GM19455 (cell line): ENCODE data around the gene RPS6KA2.

Experiments used
- ATAC-seq: cut with Tn5 transposase; IDR thresholded peaks from one replicate; pipeline ENCODE4 v1.9.1; 2021; ENCODE audit not compliant: unreplicated experiment

RPS6KA2 gene

DNA sequence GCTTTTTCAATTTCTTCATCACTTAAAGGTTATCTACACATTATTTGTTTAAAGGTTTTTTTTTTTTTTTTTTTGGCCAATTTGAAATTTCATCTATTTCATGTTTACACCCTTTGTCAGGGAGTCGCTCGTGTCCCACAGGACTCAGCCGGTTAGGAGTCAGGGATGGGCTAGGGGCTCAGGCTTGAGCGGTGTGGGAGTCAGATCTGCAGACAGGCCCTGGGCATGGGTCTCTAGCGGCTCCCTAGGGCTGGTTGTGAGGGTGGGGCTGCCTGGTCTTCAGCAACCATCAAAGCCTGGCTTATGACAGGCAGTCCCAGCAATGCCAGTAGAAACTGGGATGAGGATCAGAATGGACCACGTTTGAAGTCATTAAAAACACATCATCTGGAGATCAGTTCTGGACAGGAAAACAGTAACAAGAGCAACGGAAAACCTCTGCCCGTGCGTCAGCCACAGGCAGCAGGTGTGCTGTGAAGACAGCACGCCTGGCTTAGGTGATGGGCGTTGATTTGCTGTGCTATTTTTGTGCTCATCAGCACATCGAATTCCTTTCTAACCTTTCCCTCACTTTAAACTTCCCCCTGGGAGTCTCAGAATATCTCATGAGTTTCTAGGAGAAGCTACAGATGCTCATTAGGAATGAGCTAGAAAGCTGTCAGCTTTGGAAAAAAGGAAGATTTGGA, 153.0 kb downstream of the RPS6KA2 start:
- ATAC-seq = no peak

DNA sequence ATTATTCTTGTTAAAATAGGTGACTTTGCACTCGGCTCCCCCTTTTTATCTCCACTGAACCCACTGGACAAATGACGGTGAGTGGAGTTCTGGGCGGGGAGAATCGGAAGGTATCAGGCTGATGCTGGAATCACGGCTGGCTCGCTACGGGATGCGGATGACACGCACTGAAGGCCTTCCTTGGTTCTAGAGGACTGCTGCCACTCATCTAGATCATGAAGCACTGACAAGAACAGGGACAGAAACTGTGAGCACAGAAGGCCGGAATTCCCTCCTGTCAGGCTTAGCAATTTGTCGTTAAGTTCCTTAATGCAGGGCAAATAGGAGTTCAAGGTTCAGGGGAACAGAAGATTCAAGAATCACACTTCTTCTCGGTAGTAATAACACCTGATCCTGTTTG, 154.4 kb downstream of the RPS6KA2 start:
- ATAC-seq = no peak

DNA sequence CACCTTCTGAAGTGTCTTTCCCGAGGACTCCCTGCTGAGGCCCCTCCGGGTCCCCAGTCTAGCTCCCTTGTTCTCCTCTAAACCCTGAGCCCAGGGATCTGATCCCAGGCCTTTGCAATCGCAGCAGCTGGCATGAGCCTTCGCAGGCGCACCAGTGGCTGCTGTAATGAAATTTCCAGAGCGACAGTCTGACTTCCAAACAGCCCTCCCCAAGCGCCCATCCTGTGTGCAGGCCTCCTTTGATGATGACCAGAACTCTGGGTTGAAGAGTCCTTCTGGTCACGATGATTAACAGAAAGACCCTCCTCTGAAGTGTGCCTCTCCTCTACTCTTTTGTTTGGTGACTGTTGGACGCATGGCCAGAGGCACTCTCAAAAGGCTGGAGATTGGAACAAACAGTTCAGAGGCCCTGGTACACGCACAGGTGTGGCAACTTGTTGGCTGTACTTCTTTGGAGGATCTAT, 155.2 kb downstream of the RPS6KA2 start:
- ATAC-seq = no peak

DNA sequence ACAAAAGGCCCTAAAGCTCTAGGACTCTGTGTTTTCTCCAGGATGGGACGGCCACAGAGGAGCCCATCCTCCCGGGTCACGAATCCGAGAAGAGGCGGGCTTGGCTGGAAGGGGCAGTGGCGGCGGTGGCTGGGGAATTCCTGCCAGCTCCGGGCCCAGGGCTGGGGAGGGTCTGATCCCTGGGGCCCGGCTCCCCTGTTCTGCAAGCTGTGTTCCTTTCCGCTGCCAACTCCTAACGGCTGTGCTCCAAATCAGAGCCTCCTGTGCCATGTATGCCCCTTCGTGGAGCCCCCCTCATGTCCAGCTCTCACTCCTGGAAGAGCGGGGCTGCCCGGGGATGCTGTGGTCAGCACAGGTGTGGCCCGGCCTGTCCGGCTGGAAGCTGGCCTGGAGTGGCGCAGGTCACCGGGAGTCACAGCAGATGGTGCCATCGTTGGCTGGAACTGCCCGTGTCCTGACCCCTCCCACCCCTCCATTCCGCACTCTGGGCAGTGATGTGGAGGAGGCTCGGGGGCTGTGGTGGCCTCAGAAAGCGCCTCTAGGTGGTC, 156.1 kb downstream of the RPS6KA2 start:
- ATAC-seq = no peak

DNA sequence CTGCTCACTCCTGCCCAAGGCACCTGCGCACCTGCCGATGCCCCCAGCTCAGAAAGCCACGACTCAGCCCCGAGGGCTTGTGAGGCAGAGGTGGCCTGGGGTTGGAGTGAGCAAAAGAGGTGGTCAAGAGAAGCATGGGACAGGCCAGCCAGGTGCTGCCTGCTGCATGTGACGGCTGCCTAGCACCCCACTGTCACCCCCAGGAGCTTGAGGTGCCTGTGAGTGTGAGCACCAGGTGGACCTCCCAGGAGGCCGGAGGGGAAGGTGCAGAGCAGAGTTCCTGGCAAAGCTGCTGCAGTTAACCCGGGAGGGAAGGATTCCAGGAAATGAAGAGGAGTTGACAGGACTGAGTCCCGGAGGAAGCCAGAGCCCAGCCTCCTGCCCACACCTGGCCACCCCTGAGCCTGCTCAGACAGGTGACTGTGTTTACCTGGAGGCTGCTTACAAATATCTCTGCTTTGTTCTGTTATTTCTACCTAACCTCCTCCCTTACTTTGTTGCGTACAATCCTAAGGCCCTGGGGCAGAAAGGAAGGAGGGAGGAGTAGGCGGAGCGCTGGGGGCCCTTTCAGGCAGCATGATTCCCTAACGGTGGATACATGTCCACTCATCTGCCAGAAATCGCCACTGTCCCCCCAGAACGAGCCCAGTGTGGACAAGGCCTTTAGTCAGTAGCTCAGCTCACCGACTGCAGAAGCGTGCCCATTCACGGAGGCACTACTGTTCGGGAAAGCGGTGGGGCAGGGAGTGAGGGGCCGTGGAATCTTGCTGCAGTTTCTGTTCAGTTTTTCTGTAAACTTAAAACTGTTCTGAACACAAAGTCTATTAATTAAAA, 156.8 kb downstream of the RPS6KA2 start:
- no peak for ATAC-seq

DNA sequence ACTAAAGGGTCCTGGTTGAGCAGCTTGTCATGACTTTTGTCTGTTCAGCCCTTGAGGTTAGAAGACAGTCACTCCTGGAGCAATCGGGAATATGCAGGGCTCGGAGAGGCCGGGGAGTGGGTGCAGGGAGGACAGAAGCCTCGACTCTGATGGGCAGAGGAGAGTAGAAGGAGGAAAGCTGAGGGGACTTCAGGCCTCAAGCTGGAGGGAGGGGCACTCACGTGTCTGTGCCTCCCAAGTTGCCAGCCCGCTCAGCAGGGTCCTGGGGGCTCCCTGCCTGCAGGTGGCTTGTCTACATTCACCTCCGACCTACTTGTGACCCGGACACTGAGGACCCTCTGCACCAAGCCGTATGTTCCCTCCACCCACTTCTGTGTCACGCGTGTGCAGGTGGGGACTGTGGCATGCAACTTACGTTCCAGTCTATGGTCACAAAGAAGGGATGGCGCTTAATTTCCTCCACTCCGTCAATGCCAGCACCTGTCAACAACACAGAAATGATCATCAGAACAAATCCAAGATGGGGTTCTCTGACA, 157.6 kb downstream of the RPS6KA2 start:
- no peak for ATAC-seq

DNA sequence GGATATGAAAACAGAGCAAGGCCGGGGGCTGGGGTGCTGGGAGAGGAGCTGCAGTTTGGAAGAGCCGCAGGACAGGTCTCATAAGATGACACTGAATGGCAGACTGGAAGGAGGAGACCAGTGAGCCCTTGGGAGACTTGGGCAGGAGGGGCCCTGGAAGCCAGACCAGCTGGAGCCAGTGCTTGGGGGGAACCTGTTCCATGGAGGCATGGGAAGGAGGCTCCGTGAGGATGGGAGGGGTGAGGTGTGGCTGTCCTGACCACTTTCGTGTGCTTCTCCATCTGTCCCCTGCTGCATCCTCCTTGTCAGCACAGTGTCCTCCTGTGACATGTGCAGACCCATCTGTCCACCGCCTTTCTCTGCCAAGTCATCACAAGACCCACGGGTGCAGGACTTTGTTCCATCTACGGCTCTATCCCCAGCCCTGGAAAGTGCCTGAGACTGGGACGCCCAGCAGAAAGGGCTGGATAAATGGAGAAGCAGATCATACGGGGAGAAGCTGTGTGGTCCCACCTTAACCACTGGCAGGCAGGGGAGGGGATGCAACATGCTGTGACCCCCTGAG, 159.5 kb downstream of the RPS6KA2 start:
- ATAC-seq = no peak

DNA sequence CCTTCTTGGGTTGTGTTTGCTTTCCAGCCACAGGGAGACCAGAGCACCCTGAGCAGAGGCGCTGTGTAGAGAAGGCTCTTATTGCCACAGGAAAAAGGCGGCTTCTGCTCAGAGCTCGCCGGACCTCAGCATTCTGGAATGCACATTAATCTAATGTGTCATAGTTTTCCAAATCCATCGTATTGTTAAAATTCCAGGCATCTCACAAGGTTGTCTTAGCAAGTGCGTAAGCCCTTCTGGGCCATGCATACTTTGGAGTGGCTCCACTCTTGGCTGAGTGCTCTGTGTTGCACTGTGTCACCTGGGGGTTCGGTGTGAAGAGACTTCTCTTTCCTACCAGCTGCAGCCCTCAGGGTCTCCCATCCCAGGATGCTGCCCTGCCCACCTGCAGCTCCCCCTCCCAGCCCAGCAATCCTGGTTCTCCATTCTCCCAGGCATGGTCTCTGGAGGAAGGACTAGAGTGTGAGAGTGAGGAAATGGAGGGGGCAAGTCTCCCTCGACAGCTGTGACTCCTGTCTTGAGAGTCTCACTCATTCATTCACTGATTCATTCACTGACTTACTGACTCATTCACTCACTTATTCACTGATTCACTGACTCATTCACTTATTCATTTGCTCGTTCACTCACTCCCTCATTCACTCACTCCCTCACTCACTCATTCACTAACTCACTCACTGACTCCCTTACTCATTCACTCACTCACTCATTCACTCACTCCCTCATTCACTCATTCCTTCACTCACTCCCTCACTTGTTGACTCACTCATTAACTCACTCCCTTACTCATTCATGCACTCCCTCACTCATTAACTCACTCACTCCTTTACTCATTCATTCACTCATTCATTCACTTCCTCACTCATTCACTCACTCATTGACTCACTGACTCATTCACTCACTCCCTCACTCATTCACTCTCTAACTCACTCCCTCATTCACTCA, 160.6 kb downstream of the RPS6KA2 start:
- ATAC-seq = no peak

DNA sequence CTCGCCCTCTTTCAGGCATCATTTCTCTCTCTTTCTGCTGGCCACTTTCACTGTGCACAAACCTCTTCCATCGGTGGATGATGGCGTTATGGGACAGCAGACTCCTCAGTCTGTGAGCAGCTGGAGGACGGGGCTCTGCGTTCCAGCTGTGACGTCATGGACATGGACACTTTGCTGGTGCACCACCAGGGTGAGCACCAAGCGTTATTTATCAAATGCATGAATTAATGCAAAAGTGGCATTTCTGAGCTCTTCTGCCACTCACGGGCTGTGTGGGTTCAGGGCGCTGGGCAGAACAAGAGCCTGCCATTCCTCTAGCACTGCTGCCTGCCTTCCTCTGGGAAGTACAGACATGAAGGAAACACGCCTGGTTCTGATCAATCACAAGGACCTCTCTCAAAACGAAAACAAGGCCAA, 161.4 kb downstream of the RPS6KA2 start:
- ATAC-seq = no peak

DNA sequence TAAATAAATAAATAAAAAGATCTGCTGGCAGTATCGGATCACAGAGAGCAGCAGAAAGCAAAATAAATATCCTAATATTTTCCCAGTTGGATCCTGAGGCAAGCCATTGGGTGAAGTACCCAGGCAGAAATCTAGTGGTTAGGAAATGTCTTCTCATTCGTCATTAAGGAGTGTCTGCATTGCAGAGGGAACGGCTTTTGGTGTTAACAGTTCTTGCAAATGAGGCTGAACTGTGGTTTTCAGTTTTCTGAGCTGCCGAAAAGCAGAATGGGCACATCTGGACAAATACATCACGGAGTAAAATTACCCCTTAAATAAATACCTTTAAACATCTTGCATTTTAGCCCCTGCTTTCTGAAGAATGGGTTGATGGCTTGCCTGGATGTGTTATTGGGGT, 162.1 kb downstream of the RPS6KA2 start:
- no peak for ATAC-seq

DNA sequence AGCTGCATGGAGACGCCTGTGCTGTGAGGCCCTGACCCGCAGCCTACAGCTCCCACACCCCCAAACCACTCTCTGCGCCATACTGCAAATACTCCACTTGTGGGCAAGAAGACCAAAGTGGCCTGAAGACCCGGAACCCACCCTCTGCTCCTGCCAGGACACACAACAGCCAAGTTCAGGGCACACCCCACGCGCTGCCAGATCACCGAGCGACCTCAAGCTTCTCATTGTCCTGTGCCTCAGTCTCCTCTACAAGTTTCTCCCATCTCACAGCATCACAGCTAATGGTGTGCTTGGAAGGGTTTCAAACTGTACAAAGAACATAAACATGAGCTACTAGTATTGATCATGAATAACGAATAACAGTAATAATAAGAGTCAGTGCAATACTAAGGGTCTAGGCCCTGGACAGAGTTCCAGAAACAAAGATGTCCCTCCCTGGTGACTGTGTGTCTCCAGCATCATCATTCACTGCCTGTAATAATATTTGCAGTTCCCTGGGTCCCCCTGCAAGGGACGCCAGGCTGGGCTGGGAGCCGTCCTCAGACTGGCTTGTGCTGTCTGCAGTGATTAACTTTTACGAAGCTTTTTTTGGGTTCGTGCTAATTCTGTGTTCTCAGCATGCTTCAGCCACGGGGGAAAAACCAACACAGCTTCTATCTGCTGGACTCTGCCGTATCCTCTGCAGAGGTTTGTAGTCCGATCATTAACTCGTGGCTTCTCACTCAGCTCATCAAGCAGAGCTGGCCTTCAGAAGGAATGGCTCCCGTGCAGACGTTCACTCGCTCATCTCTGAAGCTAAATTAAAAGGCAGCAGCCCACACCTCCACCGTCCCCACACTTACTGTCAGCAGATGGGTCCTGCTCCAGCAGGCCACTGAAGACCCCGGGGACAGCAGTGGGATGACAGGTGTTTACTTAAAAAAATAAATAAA, 162.7 kb downstream of the RPS6KA2 start:
- ATAC-seq = no peak

DNA sequence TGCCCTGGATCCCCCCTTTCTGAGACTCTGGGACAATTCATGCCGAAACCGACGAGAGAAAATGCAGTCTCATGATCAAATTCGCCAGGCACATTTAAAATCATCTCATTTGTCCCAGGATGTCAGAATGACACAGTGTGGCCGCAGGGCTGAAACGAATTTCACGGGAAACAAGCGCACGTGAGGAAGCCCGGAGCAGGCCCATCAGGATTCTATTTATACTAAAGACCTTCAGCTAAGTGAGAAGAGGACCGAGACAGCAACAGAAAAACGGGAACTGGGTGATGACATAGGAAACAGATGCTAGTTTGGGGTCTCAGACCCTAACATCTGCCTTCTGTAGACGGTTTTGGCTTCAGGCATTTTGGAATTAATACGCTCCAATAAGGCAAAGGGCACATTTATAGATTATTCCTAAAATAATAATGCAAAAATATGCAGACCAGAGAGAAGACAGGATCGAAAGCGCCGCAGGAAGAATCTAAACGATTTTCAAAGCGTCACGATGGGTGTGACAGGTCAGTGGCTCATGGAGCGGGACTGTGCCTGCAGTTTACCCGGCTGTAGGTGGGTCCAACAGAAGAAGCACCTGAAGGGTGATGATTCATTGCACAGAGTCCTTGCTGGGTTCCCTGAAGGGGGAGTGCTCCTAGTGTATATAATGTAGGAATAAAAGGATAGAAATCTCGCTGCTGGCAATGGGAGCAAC, 163.5 kb downstream of the RPS6KA2 start:
- no peak for ATAC-seq

DNA sequence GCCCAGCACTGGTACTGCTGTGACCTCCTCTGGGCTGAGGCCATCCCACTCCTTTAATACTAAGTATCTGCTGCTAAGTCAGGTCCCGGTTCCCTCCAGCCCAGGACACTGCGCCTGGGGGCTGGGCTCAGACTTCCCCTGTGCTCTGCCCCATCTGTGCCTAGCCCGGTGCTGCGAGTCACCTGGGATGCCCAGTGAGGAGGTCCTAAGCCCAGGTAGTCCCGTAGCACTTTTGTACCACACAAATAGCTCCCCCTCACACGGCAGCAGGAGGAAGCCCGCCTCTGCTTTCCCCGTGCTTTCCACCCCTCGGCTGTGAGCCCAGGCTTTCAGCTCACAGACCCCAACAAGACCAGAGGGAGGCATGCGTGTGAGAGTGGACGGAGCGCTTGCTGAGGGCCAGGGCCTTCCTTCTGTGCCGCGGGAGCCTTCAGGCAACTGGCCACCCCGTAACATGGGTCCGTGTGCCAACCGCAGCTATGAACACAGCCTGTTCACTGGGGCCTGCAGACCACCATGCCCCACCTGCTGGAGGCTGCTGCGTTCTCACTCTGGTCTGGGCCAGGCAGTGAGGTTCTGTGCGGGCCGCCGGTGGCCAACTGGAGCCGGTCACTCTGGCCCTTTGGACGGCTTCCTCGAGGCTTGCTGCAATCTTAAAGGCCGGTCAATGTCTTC, 164.5 kb downstream of the RPS6KA2 start:
- no peak for ATAC-seq

DNA sequence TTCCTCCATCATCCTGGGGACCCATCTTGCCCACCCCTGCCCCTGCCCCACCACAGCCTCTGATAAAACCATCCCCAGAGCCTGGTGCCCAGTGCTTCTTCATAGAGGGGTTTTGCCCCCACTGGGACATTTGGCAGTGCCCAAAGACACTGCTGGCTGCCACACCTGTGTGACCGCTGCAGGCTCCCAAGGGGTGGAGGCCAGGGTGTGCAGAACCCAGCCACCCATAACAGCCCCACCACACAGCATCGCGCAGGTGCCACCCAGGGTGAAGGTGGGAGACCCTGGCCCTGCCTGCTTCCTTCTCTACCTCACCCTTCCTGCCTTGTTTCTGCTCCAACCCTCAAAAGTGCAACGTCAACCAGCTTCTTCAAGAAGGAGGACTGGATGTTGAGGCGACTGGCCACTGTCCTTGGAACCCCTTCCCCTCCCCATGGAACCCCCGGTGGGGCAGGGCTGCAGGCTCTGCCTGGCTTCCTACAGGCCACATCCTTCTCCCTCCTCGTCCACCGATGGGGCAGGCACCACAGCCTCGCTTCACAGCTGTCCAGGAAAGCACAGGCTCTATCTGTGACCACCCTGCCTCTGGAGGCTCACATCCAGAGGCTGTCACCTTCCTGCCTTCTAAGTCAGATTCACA, 165.1 kb downstream of the RPS6KA2 start:
- no peak for ATAC-seq

DNA sequence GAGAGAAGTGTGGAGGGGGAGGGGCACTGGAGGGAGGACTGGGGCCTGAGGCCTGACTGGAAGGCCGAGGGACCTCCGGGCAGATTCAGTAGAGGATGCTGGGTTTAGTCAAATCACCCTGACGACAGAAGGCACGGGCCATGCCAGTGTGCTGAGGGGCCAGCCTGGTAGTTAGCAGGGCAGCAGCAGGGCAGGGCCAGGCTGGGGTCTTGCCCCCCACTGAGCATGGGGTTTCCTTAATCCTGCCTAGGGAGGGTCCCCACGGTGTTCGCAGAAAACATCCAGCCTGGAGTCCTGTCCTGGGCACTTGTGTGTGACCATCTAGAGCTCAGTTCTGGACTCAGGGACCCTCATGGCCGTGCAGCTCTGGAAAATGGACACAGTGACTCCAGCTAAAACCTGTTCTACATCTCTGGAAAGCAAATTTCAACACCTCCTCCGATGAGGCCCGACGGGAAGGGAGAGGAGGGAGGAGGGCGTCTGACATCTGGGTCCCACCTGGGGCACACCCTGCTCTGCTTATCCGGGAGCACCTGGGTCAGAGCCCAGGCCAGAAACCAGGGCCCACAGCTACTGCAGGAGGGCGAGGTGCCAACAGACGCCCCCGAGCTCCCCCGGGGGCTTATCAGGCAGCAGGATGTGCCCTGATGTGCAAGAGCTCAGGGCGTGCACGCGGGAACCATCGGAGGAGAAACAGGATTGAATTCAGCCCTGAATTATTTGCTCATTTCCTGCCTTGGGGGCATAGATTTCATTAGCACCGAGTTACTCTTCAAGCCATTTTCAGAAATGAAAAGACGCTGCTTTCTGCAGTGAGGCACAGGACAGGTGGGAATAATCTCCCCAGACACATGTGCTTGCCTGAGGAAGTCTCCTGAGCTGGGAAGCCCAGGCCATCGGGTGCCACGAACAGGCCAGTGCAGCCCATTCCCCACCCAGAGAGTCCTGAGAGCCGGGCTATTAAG, 166.3 kb downstream of the RPS6KA2 start:
- no peak for ATAC-seq

DNA sequence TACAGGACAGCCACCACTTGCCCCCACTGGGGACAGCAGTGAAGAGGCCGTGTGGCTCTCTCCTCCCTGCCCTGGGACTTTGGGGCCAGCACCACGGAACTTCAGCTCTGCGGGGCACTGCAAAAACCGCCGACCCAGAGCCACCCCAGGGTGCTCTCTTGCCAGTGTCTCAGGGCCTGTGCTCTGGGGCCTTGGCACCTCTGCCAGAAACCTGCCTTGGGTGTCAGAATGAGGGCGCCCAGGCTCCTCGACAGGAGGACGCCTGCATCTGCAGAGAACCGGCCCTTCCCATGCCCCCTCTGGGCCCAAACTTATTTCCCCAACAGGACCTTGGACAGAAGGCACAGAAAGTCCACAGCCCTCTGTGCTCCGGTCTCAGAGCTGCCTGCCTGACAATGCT, 167.1 kb downstream of the RPS6KA2 start:
- ATAC-seq = no peak

DNA sequence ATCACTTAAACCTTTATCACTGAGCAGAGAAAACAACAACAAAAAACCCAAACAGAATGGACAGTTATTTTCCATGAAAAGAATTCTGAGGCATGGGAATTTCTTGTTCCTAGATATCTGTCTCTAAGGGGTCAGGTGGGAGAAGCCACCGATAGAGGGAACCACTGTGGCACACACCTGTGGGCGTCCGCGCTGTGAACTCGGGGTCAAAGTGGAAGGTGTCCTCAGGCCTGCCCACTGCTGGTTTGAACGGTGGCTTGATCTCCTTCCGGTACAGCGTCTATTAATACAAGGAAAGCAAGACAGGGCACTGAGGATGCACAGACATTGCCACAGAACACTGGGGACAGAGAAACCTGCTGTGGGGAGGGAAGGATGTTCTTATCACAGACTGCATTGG, 167.8 kb downstream of the RPS6KA2 start:
- ATAC-seq = no peak
